Fibroblast of lung (primary cell): Measurements from ENCODE around the gene A3GALT2. TPM values are rescaled to one million over a fixed set of nuclear protein-coding genes. Genes with fewer than 3 reads are reported as not detected.
"Not testable (repeated sequence)": the region's sequence is repeated elsewhere in the genome, so short reads cannot be mapped to it uniquely, and the experiment has no call there.

Experiments used
- DNase-seq, 2 donors: peaks; one replicate each; pipeline versions ENCODE4 v3.0.0 to v3.0.0-alpha.2; 2010; ENCODE audit warnings: low read depth in 2 of 2
- H2AFZ ChIP-seq: 2 replicates; pipeline ENCODE4 v1.5.1; 2012; ENCODE audit warnings: low read length, control low read depth, inconsistent platforms
- H3K27ac ChIP-seq: 2 replicates; pipeline ENCODE4 v1.5.1; 2011; ENCODE audit warnings: low read length, control low read depth; ENCODE audit not compliant: insufficient read depth
- H3K27me3 ChIP-seq: 2 replicates; pipeline ENCODE4 v1.5.1; 2011; ENCODE audit warnings: mild to moderate bottlenecking, low read length; ENCODE audit not compliant: control insufficient read depth, insufficient read depth
- H3K36me3 ChIP-seq: 2 replicates; pipeline ENCODE4 v1.5.1; 2011; ENCODE audit warnings: low read length; ENCODE audit not compliant: control insufficient read depth, insufficient read depth
- H3K4me1 ChIP-seq: 2 replicates; pipeline ENCODE4 v1.5.1; 2011; ENCODE audit warnings: low read length; ENCODE audit not compliant: control insufficient read depth, insufficient read depth; ENCODE audit errors: extremely low read depth
- H3K4me2 ChIP-seq: 2 replicates; pipeline ENCODE4 v1.5.1; 2011; ENCODE audit warnings: low read length, control low read depth; ENCODE audit not compliant: insufficient read depth; ENCODE audit errors: extremely low read depth
- H3K4me3 ChIP-seq, 4 experiments: fragments of 200-600 bp in 1 of 4; sonication (generic) in 1 of 4; replicated peaks in 1 of 4; 2 replicates each; pipeline ENCODE4 v1.5.1; 2011 to 2016; ENCODE audit warnings: low read length in 4 of 4, low read depth in 3 of 4, mild to moderate bottlenecking in 3 of 4, control low read depth in 2 of 4, inconsistent platforms in 1 of 4, mixed read lengths in 1 of 4; ENCODE audit not compliant: insufficient read depth in 1 of 4; ENCODE audit errors: control extremely low read depth in 1 of 4
- H3K79me2 ChIP-seq: 2 replicates; pipeline ENCODE4 v1.5.1; 2012; ENCODE audit warnings: mild to moderate bottlenecking, low read length, inconsistent platforms; ENCODE audit not compliant: control insufficient read depth, insufficient read depth
- H3K9ac ChIP-seq: 2 replicates; pipeline ENCODE4 v1.5.1; 2011; ENCODE audit warnings: mild to moderate bottlenecking, low read length, control low read depth; ENCODE audit not compliant: insufficient read depth
- H3K9me3 ChIP-seq: 2 replicates; pipeline ENCODE4 v1.5.1; 2012; ENCODE audit warnings: low read depth, low read length; ENCODE audit not compliant: control insufficient read depth, insufficient read depth
- H4K20me1 ChIP-seq: 2 replicates; pipeline ENCODE4 v1.5.1; 2011; ENCODE audit warnings: low read length; ENCODE audit not compliant: control insufficient read depth, insufficient read depth; ENCODE audit errors: extremely low read depth
- CTCF ChIP-seq, 2 donors: IDR thresholded peaks in 1 of 2; conservative IDR thresholded peaks in 1 of 2; 1 replicate in 1 of 2; 2 replicates in 1 of 2; pipeline ENCODE4 v1.5.1; 2011 to 2012; ENCODE audit warnings: low read length in 2 of 2, control low read depth in 1 of 2, inconsistent platforms in 1 of 2, low read depth in 1 of 2, mild to moderate bottlenecking in 1 of 2
- EZH2 ChIP-seq: IDR thresholded peaks from 2 replicates; pipeline ENCODE4 v1.5.1; 2012; ENCODE audit warnings: low read length, control low read depth, mild to moderate bottlenecking; ENCODE audit errors: missing control alignments
- polyA plus RNA-seq, 2 donors: library from polyadenylated mRNA; depleted of rRNA in 1 of 2; stranded (reverse) in 1 of 2; unstranded in 1 of 2; fragments of >200 nt; gene quantifications; 2 replicates each; pipeline ENCODE4 v1.2.1, GENCODE V29; 2011 to 2012; ENCODE audit warnings: missing spikeins in 1 of 2
- total RNA-seq: library from RNA; depleted of rRNA; stranded (reverse); fragments of >200 nt; gene quantifications from 2 replicates; pipeline ENCODE4 v1.2.1, GENCODE V29; 2014

The A3GALT2 gene
- total and polyA plus RNA-seq, 2 donors (not counting 1 experiment from before 2014, with no cell fraction given): not detected

DNA sequence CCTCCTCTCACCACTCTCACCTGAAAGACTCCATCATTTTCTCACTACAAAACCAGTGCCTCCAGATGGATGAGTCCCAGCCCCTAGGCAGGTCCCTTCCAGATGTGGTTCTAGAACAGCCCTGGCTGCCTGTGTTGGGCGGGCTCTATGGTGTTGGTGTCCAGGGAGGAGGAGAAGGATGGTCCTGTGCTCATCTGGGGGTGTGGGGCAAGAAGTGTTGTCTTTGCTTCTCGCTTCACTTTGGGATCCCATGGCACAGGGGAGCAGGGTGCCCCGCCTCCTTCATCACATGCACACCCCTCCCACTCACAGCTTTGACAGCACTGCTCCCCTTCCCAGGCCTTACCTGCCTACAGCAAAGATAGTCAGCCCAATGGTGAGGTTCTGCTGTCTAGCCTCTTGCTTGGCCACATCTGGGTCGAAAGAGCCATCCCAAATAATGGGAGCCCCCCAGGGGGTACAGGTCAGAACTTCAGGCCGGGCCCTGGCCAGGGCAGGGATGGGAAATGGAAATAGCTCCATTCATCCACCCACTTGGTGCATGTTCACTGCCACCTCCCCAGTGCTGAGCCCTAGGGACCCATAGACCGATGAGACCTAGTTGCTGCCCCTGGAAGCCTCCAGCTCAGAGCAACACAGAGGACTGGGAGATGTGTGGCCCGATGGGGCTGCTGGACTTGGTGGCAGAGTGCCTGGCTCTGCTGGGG lies 9.0 kb downstream of the A3GALT2 start:
- Histone ChIP-seq H3K79me2 (no peaks in the 10 kb centered on the region), H3K36me3 (no peaks in the 10 kb centered on the region), H3K27me3 (peaks cover 3% of the 10 kb centered on the region), H3K4me2 (no peak overlapping the region), H4K20me1 (no peaks in the 10 kb centered on the region), H2AFZ (no peak overlapping the region), H3K4me1 (no peaks in the 10 kb centered on the region), H3K9me3 (no peaks in the 10 kb centered on the region), H3K4me3 (no peak overlapping the region), H3K27ac (no peak overlapping the region), H3K9ac (no peak overlapping the region)
- TF ChIP-seq EZH2 (no peak), CTCF (conservative IDR thresholded peaks at IDR 0.05 in 1 of 2, IDR thresholded peaks at IDR 0.05 in 1 of 2; ENCODE audit: low read depth in 1 of 2, low read length in 2 of 2) (no peak)
- no peak for DNase-seq

DNA sequence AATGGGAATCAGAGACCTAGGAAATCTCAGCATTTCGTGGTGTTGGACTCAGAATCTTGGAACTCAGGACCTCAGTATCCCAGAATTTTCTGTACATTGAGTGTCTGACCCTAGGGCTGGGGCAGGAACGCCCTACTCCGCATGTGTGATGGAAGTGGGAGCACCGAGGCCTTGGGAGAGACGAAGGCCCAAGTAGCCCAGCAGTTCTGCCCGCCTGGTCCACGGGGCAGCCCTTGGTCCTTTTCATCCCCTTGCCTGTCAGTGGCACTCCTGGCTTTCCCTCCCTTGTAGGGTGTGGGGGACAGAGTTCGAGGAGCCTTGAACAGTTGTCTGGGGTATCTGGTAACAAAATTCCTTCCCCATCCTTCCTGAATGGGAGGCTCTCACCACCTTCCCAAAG lies 10.2 kb downstream of the A3GALT2 start:
- Histone ChIP-seq H2AFZ (no peak overlapping the region), H3K27ac (no peak overlapping the region), H3K4me3 (no peak overlapping the region), H3K9ac (no peak overlapping the region), H3K4me2 (no peak overlapping the region), H3K79me2 (no peaks in the 10 kb centered on the region), H3K27me3 (peaks cover 3% of the 10 kb centered on the region), H3K4me1 (no peaks in the 10 kb centered on the region), H3K36me3 (no peaks in the 10 kb centered on the region), H4K20me1 (no peaks in the 10 kb centered on the region), H3K9me3 (no peaks in the 10 kb centered on the region)
- TF ChIP-seq CTCF (conservative IDR thresholded peaks at IDR 0.05 in 1 of 2, IDR thresholded peaks at IDR 0.05 in 1 of 2; ENCODE audit: low read depth in 1 of 2, low read length in 2 of 2) (no peak), EZH2 (no peak)
- DNase-seq: no peak

DNA sequence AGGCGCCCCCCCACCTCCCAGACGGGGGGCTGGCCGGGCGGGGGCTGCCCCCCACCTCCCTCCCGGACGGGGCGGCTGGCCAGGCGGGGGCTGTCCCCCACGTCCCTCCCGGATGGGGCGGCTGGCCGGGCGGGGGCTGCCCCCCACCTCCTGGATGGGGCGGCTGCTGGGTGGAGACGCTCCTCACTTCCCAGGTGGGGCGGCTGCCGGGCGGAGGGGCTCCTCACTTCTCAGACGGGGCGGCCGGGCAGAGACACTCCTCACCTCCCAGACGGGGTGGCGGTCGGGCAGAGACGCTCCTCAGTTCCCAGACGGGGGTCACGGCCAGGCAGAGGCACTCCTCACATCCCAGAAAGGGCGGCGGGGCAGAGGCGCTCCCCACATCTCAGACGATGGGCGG lies 11.5 kb downstream of the A3GALT2 start:
- H3K4me1 ChIP-seq, H3K27ac ChIP-seq, H4K20me1 ChIP-seq, H3K9me3 ChIP-seq, H3K36me3 ChIP-seq, H3K79me2 ChIP-seq, H3K27me3 ChIP-seq, H3K4me3 ChIP-seq, H2AFZ ChIP-seq, H3K4me2 ChIP-seq, H3K9ac ChIP-seq, DNase-seq: not testable (repeated sequence)
